HG03558 (cell line): ENCODE results near the gene TMCC1.
"Not testable (repeated sequence)": the region's sequence is repeated elsewhere in the genome, so short reads cannot be mapped to it uniquely, and the experiment has no call there.

Experiments used
- ATAC-seq: cut with Tn5 transposase; IDR thresholded peaks from one replicate; pipeline ENCODE4 v1.9.1; 2021; ENCODE audit warnings: moderate number of reproducible peaks; ENCODE audit not compliant: unreplicated experiment; ENCODE audit errors: extremely low read depth

TMCC1 gene

GRCh38 chr3:129692743-129693142, 200.8 kb downstream of the TMCC1 start:
- ATAC-seq, result no peak

GRCh38 chr3:129690963-129691362, 202.5 kb downstream of the TMCC1 start:
- ATAC-seq, result no peak

- peak; percentile 52 for ATAC-seq
Measured at GRCh38 chr3:129690406-129690805, 203.1 kb downstream of the TMCC1 start.

GRCh38 chr3:129689036-129689435, 204.5 kb downstream of the TMCC1 start:
- ATAC-seq, result no peak

- ATAC-seq, result no peak
Measured at GRCh38 chr3:129688271-129688895, 205.1 kb downstream of the TMCC1 start.

- no peak for ATAC-seq
Measured at GRCh38 chr3:129687586-129688125, 205.9 kb downstream of the TMCC1 start.

- ATAC-seq, result no peak
Measured at GRCh38 chr3:129686941-129687340, 206.6 kb downstream of the TMCC1 start.

- ATAC-seq, result no peak
Measured at GRCh38 chr3:129684270-129684669, 209.2 kb downstream of the TMCC1 start.

- no peak for ATAC-seq
Measured at GRCh38 chr3:129683201-129683600, 210.3 kb downstream of the TMCC1 start.

- no peak for ATAC-seq
Measured at GRCh38 chr3:129676985-129677384, 216.5 kb downstream of the TMCC1 start.

GRCh38 chr3:129674798-129675123, 218.8 kb downstream of the TMCC1 start:
- not testable (repeated sequence) for ATAC-seq

GRCh38 chr3:129673897-129674797, 219.4 kb downstream of the TMCC1 start:
- ATAC-seq, result no peak

- ATAC-seq, result no peak
Measured at GRCh38 chr3:129673012-129673411, 220.5 kb downstream of the TMCC1 start.

GRCh38 chr3:129672412-129672811, 221.1 kb downstream of the TMCC1 start:
- ATAC-seq, result no peak

GRCh38 chr3:129665024-129665768, 228.3 kb downstream of the TMCC1 start:
- ATAC-seq, result no peak

GRCh38 chr3:129663930-129664646, 229.4 kb downstream of the TMCC1 start:
- no peak for ATAC-seq

- ATAC-seq, result no peak
Measured at GRCh38 chr3:129663045-129663446, 230.5 kb downstream of the TMCC1 start.

GRCh38 chr3:129662191-129662608, 231.3 kb downstream of the TMCC1 start:
- ATAC-seq, result no peak

- no peak for ATAC-seq
Measured at GRCh38 chr3:129661766-129662165, 231.7 kb downstream of the TMCC1 start.
